Liver (tissue), 10 donors: ENCODE results near the gene ILF2. TPM values are rescaled to one million over a fixed set of nuclear protein-coding genes. Genes with fewer than 3 reads are reported as not detected.
A peak's percentile ranks its signal among the peaks of the same experiment; 100 is the strongest.

Experiments
- DNase-seq: peaks from one replicate; pipeline ENCODE4 v3.0.0-alpha.2; 2017; ENCODE audit warnings: low spot score
- H3K27ac ChIP-seq, 2 donors: one replicate each; pipeline ENCODE4 v1.7.0; 2013; ENCODE audit warnings: inconsistent platforms in 2 of 2, low read length in 2 of 2, control low read depth in 1 of 2, low read depth in 1 of 2, mild to moderate bottlenecking in 1 of 2
- H3K27me3 ChIP-seq, 4 donors: one replicate each; pipeline versions ENCODE4 v1.6.1 to v1.7.0; 2013; ENCODE audit warnings: low read length in 3 of 4, inconsistent platforms in 1 of 4, mild to moderate bottlenecking in 1 of 4, moderate library complexity in 1 of 4; ENCODE audit not compliant: control insufficient read depth in 4 of 4, insufficient read depth in 4 of 4
- H3K36me3 ChIP-seq, 4 donors: one replicate each; pipeline versions ENCODE4 v1.6.1 to v1.7.0; 2013; ENCODE audit warnings: low read length in 3 of 4, mild to moderate bottlenecking in 3 of 4, low read depth in 1 of 4, moderate library complexity in 1 of 4; ENCODE audit not compliant: control insufficient read depth in 4 of 4, insufficient read depth in 3 of 4
- H3K4me1 ChIP-seq, 4 donors: one replicate each; pipeline versions ENCODE4 v1.6.1 to v1.7.0; 2013; ENCODE audit warnings: low read length in 3 of 4, mild to moderate bottlenecking in 3 of 4, moderate library complexity in 1 of 4; ENCODE audit not compliant: control insufficient read depth in 4 of 4, insufficient read depth in 4 of 4
- H3K4me3 ChIP-seq, 3 donors: one replicate each; pipeline versions ENCODE4 v1.6.1 to v1.7.0; 2013; ENCODE audit warnings: low read length in 3 of 3, control low read depth in 1 of 3, low read depth in 1 of 3, mild to moderate bottlenecking in 1 of 3
- H3K9ac ChIP-seq, 2 donors: one replicate each; pipeline ENCODE4 v1.7.0; 2013; ENCODE audit warnings: low read length in 2 of 2, mild to moderate bottlenecking in 2 of 2, moderate library complexity in 2 of 2, control low read depth in 1 of 2, low read depth in 1 of 2
- H3K9me3 ChIP-seq, 4 donors: one replicate each; pipeline versions ENCODE4 v1.6.1 to v1.7.0; 2013; ENCODE audit warnings: low read length in 3 of 4; ENCODE audit not compliant: control insufficient read depth in 4 of 4
- EGR1 ChIP-seq, 2 donors: IDR thresholded peaks; 2 replicates each; pipeline ENCODE4 v1.6.1; 2016 to 2018; ENCODE audit warnings: antibody characterized with exemption in 2 of 2, low read depth in 2 of 2
- HNF4A ChIP-seq, 2 donors: conservative IDR thresholded peaks; 2 replicates each; pipeline ENCODE4 v1.6.1; 2016; ENCODE audit warnings: antibody characterized with exemption in 2 of 2, mild to moderate bottlenecking in 2 of 2
- HNF4G ChIP-seq: IDR thresholded peaks from 2 replicates; pipeline ENCODE4 v1.6.1; 2016; ENCODE audit warnings: antibody characterized with exemption
- JUND ChIP-seq, 2 donors: IDR thresholded peaks; 2 replicates each; pipeline ENCODE4 v1.6.1; 2016; ENCODE audit warnings: antibody characterized with exemption in 2 of 2
- NR2F2 ChIP-seq: IDR thresholded peaks from 2 replicates; pipeline ENCODE4 v1.6.1; 2016; ENCODE audit warnings: antibody characterized with exemption
- RAD21 ChIP-seq, 2 donors: IDR thresholded peaks; 2 replicates each; pipeline ENCODE4 v1.6.1; 2016; ENCODE audit warnings: antibody characterized with exemption in 2 of 2, mild to moderate bottlenecking in 2 of 2
- SP1 ChIP-seq: IDR thresholded peaks from 2 replicates; pipeline ENCODE4 v1.6.1; 2018; ENCODE audit warnings: antibody characterized with exemption, mild to moderate bottlenecking
- whole genome bisulfite sequencing: extraction: QIAGEN DNeasy Blood & Tissue Kit; methylation state at CpG from one replicate; pipeline ENCODE4 v1.1.7; 2013; 5-methylcytosine and 5-hydroxymethylcytosine counted together
- polyA plus RNA-seq, 2 donors: library from polyadenylated mRNA; stranded (reverse) in 1 of 2; unstranded in 1 of 2; fragments of 200-250 nt in 1 of 2; fragments of >200 nt in 1 of 2; fragmentation: Nextera tagmentation in 1 of 2; extraction: Ambion mirVana in 1 of 2; gene quantifications; one replicate each; pipeline versions ENCODE4 v1.2.1 to v1.2.3, GENCODE V29; 2013 to 2015
- small RNA-seq: library from RNA; depleted of rRNA; stranded (forward); fragments of <200 nt; gene quantifications from one replicate; pipeline ENCODE3, GENCODE V24; 2014
- total RNA-seq, 2 donors: library from RNA; depleted of rRNA; stranded (reverse); fragments of >200 nt; gene quantifications; one replicate each; pipeline ENCODE4 v1.2.3, GENCODE V29; 2014
- TF ChIP-seq, protein P1 (sequence below): IDR thresholded peaks from 2 replicates; pipeline ENCODE4 v1.6.1; 2016; ENCODE audit warnings: antibody characterized with exemption
- TF ChIP-seq, protein P2 (sequence below): IDR thresholded peaks from 2 replicates; pipeline ENCODE4 v1.6.1; 2016; ENCODE audit warnings: antibody characterized with exemption
- TF ChIP-seq, protein P3 (sequence below): IDR thresholded peaks from 2 replicates; pipeline ENCODE4 v1.6.1; 2016; ENCODE audit warnings: antibody characterized with exemption
- donor health status: healthy.
- donor health status: healthy.
- donor health status: healthy.
- donor health status: healthy.
- donor health status: healthy.

The ILF2 gene
- total and polyA plus RNA-seq, 4 donors = 28.7 to 84.2 (median 51.5) TPM

DNA sequence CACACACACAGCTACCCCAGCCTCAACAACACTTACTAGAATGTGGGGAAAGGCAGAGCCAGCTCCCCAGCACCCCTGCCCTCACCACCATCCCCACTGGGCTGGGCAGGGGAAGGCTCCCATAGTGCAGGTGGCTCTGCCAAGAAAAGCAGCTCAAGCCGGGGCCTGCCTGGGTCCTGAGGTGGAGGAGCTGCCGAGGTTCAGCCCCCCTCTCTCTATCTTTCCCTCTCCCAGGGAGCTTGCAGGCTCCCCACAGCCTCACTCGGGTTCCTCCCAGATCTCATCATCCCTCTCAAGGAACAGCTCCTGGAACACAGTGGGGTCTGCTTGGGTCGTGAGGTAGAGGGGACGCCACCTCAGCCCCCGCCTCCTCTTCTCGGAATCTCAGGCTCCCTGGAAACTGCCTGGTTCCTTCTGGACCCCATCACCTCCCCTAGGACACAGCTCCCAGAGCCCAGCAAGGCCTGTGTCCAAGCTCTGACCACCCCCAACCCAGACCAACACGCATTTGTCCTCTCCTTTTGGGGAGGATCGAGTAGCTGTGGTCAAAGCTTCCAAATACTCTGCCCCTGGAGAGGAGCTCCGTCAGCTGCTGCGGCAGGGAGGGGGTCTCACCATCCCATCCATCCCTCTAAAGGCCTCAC lies 58.6 kb downstream of the ILF2 start:
- H3K9me3 ChIP-seq = no peaks in the 10 kb centered on the region
- H3K36me3 ChIP-seq = peaks cover 0 to 2% (median under 1%) of the 10 kb centered on the region in 4 donors
- DNase-seq = no peak
- peak overlapping the region; percentile 72 to 75 (median 74) for H3K4me3 ChIP-seq
- TF ChIP-seq, protein P1, sequence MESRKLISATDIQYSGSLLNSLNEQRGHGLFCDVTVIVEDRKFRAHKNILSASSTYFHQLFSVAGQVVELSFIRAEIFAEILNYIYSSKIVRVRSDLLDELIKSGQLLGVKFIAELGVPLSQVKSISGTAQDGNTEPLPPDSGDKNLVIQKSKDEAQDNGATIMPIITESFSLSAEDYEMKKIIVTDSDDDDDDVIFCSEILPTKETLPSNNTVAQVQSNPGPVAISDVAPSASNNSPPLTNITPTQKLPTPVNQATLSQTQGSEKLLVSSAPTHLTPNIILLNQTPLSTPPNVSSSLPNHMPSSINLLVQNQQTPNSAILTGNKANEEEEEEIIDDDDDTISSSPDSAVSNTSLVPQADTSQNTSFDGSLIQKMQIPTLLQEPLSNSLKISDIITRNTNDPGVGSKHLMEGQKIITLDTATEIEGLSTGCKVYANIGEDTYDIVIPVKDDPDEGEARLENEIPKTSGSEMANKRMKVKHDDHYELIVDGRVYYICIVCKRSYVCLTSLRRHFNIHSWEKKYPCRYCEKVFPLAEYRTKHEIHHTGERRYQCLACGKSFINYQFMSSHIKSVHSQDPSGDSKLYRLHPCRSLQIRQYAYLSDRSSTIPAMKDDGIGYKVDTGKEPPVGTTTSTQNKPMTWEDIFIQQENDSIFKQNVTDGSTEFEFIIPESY = no peak
- no peak for TF ChIP-seq SP1
- no peak for TF ChIP-seq JUND (IDR thresholded peaks at IDR 0.05)
- no peak for TF ChIP-seq RAD21 (IDR thresholded peaks at IDR 0.05)
- no peak for TF ChIP-seq NR2F2
- no peak for TF ChIP-seq EGR1 (IDR thresholded peaks at IDR 0.05; ENCODE audit: low read depth in 2 of 2)
- TF ChIP-seq, protein P2, sequence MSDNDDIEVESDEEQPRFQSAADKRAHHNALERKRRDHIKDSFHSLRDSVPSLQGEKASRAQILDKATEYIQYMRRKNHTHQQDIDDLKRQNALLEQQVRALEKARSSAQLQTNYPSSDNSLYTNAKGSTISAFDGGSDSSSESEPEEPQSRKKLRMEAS = no peak
- TF ChIP-seq, protein P3, sequence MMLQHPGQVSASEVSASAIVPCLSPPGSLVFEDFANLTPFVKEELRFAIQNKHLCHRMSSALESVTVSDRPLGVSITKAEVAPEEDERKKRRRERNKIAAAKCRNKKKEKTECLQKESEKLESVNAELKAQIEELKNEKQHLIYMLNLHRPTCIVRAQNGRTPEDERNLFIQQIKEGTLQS = no peak
- no peak for TF ChIP-seq HNF4A (conservative IDR thresholded peaks at IDR 0.05)
- TF ChIP-seq HNF4G = no peak
- H3K9ac ChIP-seq = peak overlapping the region; percentile 76 to 84
- peaks cover 21 to 58% (median 43%) of the 10 kb centered on the region in 4 donors for H3K4me1 ChIP-seq
- no peaks in the 10 kb centered on the region for H3K27me3 ChIP-seq
- 30% methylated on average over 11 of the region's 11 CpGs for WGBS
- H3K27ac ChIP-seq = peak overlapping the region; percentile 90 to 95

Small RNA genes within 50 kb of the gene (small RNA-seq; reads per million reads assigned to genes)
- gene MIR8083 = not detected
- not detected for gene RN7SL372P

Other genes with a start within 250 kb of the ILF2 start
- gene S100A7, start 210.3 kb downstream of the ILF2 start, total RNA-seq = not detected
- not detected for gene S100A7, start 210.3 kb downstream of the ILF2 start, polyA plus RNA-seq
- gene S100A6, start 135.0 kb downstream of the ILF2 start, total RNA-seq = 100 to 1,000 TPM in 1 of 2 donors, 1 to 10 TPM in 1; 5.7 to 124 TPM
- gene S100A6, start 135.0 kb downstream of the ILF2 start, polyA plus RNA-seq = 10 to 100 TPM; 27.3 to 30.0 TPM
- not detected for gene S100A5, start 130.1 kb downstream of the ILF2 start, total RNA-seq
- not detected for gene S100A5, start 130.1 kb downstream of the ILF2 start, polyA plus RNA-seq
- 10 to 100 TPM in 1 of 2 donors, 1 to 10 TPM in 1; 4.8 to 69.8 TPM for gene S100A4, start 125.2 kb downstream of the ILF2 start, total RNA-seq
- 10 to 100 TPM; 16.3 to 17.1 TPM for gene S100A4, start 125.2 kb downstream of the ILF2 start, polyA plus RNA-seq
- not detected for gene S100A3, start 121.7 kb downstream of the ILF2 start, total RNA-seq
- gene S100A3, start 121.7 kb downstream of the ILF2 start, polyA plus RNA-seq = not detected
- not detected for gene S100A2, start 105.1 kb downstream of the ILF2 start, total RNA-seq
- gene S100A2, start 105.1 kb downstream of the ILF2 start, polyA plus RNA-seq = under 1 TPM; 0.22 to 0.67 TPM
- 10 to 100 TPM; 27.3 to 53.6 TPM for gene S100A16, start 57.9 kb downstream of the ILF2 start, total RNA-seq
- gene S100A16, start 57.9 kb downstream of the ILF2 start, polyA plus RNA-seq = 100 to 1,000 TPM; 110 to 142 TPM
- 1 to 10 TPM; 1.7 to 4.4 TPM for gene S100A14, start 54.7 kb downstream of the ILF2 start, total RNA-seq
- gene S100A14, start 54.7 kb downstream of the ILF2 start, polyA plus RNA-seq = 1 to 10 TPM; 2.3 to 4.3 TPM
- gene S100A13, start 43.5 kb downstream of the ILF2 start, total RNA-seq = 10 to 100 TPM in 1 of 2 donors, 1 to 10 TPM in 1; 5.3 to 10.8 TPM
- 10 to 100 TPM; 20.5 to 23.0 TPM for gene S100A13, start 43.5 kb downstream of the ILF2 start, polyA plus RNA-seq
- gene S100A1, start 42.6 kb downstream of the ILF2 start, total RNA-seq = under 1 TPM; 0.33 TPM
- under 1 TPM; 0.21 to 0.25 TPM for gene S100A1, start 42.6 kb downstream of the ILF2 start, polyA plus RNA-seq
- gene CHTOP, start 36.9 kb downstream of the ILF2 start, total RNA-seq = 10 to 100 TPM; 26.8 to 30.9 TPM
- gene CHTOP, start 36.9 kb downstream of the ILF2 start, polyA plus RNA-seq = 10 to 100 TPM; 16.4 to 21.9 TPM
- gene SNAPIN, start 12.3 kb downstream of the ILF2 start, total RNA-seq = 10 to 100 TPM; 21.8 to 30.5 TPM
- gene SNAPIN, start 12.3 kb downstream of the ILF2 start, polyA plus RNA-seq = 10 to 100 TPM; 20.0 to 26.6 TPM
- gene NPR1, start 7.7 kb upstream of the ILF2 start, total RNA-seq = 10 to 100 TPM in 1 of 2 donors, 1 to 10 TPM in 1; 4.7 to 15.8 TPM
- 10 to 100 TPM in 1 of 2 donors, 1 to 10 TPM in 1; 2.8 to 12.6 TPM for gene NPR1, start 7.7 kb upstream of the ILF2 start, polyA plus RNA-seq
- gene INTS3, start 57.1 kb upstream of the ILF2 start, total RNA-seq = 10 to 100 TPM; 16.4 to 26.0 TPM
- 10 to 100 TPM in 1 of 2 donors, 1 to 10 TPM in 1; 9.0 to 13.9 TPM for gene INTS3, start 57.1 kb upstream of the ILF2 start, polyA plus RNA-seq
- gene SLC27A3, start 104.4 kb upstream of the ILF2 start, total RNA-seq = 10 to 100 TPM; 18.1 to 29.1 TPM
- gene SLC27A3, start 104.4 kb upstream of the ILF2 start, polyA plus RNA-seq = 10 to 100 TPM; 27.2 to 47.4 TPM